WTC11 (cell line): ENCODE measurements around the gene PCDHGA4. TPM values are rescaled to one million over a fixed set of nuclear protein-coding genes. Genes with fewer than 3 reads are reported as not detected.

Experiments
- ATAC-seq: fragments of 200-7000 bp; cut with Tn5 transposase; 2 replicates; pipeline ENCODE4 v1.10.0; 2021; ENCODE audit warnings: mild to moderate bottlenecking, moderate library complexity
- CTCF ChIA-PET: fragments of 300-600 bp; sonication (Branson Sonifier 250); formaldehyde crosslinking; loops from one replicate; lab custom pipeline; 2021; ENCODE audit warnings: antibody characterized with exemption; lab: Charles Lee
- POLR2A ChIA-PET: fragments of 350-600 bp; sonication (Branson Sonifier 250); formaldehyde crosslinking; loops from one replicate; lab custom pipeline; 2021; ENCODE audit warnings: antibody characterized with exemption; lab: Charles Lee
- DNase-seq: peaks from one replicate; pipeline ENCODE4 v3.0.0; 2021; ENCODE audit warnings: low spot score
- H3K27ac Mint-ChIP-seq: 2 replicates; pipeline ENCODE4 v1.8.0; 2021; ENCODE audit warnings: mixed read lengths
- H3K27me3 Mint-ChIP-seq: 2 replicates; pipeline ENCODE4 v1.8.0; 2021; ENCODE audit warnings: low read depth, mild to moderate bottlenecking, moderate library complexity, mixed read lengths
- H3K36me3 Mint-ChIP-seq: 2 replicates; pipeline ENCODE4 v1.8.0; 2021; ENCODE audit warnings: mixed read lengths
- H3K4me1 Mint-ChIP-seq: 2 replicates; pipeline ENCODE4 v1.8.0; 2022; ENCODE audit warnings: mixed read lengths
- H3K4me3 Mint-ChIP-seq: 2 replicates; pipeline ENCODE4 v1.8.0; 2021; ENCODE audit warnings: mild to moderate bottlenecking, moderate library complexity, mixed read lengths
- H3K9me3 Mint-ChIP-seq: 2 replicates; pipeline ENCODE4 v1.8.0; 2021; ENCODE audit warnings: mixed read lengths
- CREM ChIP-seq: sonication (generic); formaldehyde crosslinking; IDR thresholded peaks from 2 replicates; pipeline ENCODE4 v1.8.1; 2022; ENCODE audit warnings: mild to moderate bottlenecking, missing genetic modification reagents, moderate library complexity
- NFYB ChIP-seq: sonication (generic); formaldehyde crosslinking; conservative IDR thresholded peaks from 2 replicates; pipeline ENCODE4 v1.8.0; 2022; ENCODE audit warnings: low read depth, missing genetic modification reagents
- TEAD1 ChIP-seq: sonication (generic); formaldehyde crosslinking; IDR thresholded peaks from 2 replicates; pipeline ENCODE4 v1.8.0; 2022; ENCODE audit warnings: mild to moderate bottlenecking, missing genetic modification reagents
- ZBTB21 ChIP-seq: sonication (generic); formaldehyde crosslinking; IDR thresholded peaks from 2 replicates; pipeline ENCODE4 v1.8.1; 2023; ENCODE audit warnings: mild to moderate bottlenecking, missing genetic modification reagents, borderline replicate concordance
- ZNF219 ChIP-seq: sonication (generic); formaldehyde crosslinking; IDR thresholded peaks from 2 replicates; pipeline ENCODE4 v1.8.0; 2023; ENCODE audit warnings: missing genetic modification reagents, mild to moderate bottlenecking, borderline replicate concordance
- total RNA-seq: library from RNA; stranded (reverse); gene quantifications from 3 replicates; pipeline ENCODE4 v1.2.3, GENCODE V29; 2021
- TF ChIP-seq, protein P1 (sequence below): sonication (generic); formaldehyde crosslinking; IDR thresholded peaks from 2 replicates; pipeline ENCODE4 v1.8.1; 2022; ENCODE audit warnings: mild to moderate bottlenecking, missing genetic modification reagents, moderate library complexity, borderline replicate concordance
- TF ChIP-seq, protein P2 (sequence below): fragments of 250-450 bp; sonication (Bioruptor Pico); IDR thresholded peaks from 2 replicates; pipeline ENCODE4 v1.9.0; 2021; ENCODE audit warnings: mild to moderate bottlenecking
- TF ChIP-seq, protein P3 (sequence below): sonication (generic); formaldehyde crosslinking; IDR thresholded peaks from 2 replicates; pipeline ENCODE4 v1.8.1; 2022; ENCODE audit warnings: mild to moderate bottlenecking, moderate library complexity, missing genetic modification reagents
- TF ChIP-seq, protein P4 (sequence below): fragments of 200-600 bp; IDR thresholded peaks from 2 replicates; pipeline ENCODE4 v1.8.0; 2022; ENCODE audit warnings: antibody characterized with exemption
- TF ChIP-seq, protein P5 (sequence below): sonication (generic); formaldehyde crosslinking; IDR thresholded peaks from 2 replicates; pipeline ENCODE4 v1.8.0; 2022; ENCODE audit warnings: missing genetic modification reagents
- TF ChIP-seq, protein P6 (sequence below): fragments of 250-450 bp; sonication (Bioruptor Pico); IDR thresholded peaks from 2 replicates; pipeline ENCODE4 v1.8.0; 2021; ENCODE audit warnings: mild to moderate bottlenecking

Gene PCDHGA4
- total RNA-seq, 1 experiment from 2014 or later = 3.5 TPM

DNA sequence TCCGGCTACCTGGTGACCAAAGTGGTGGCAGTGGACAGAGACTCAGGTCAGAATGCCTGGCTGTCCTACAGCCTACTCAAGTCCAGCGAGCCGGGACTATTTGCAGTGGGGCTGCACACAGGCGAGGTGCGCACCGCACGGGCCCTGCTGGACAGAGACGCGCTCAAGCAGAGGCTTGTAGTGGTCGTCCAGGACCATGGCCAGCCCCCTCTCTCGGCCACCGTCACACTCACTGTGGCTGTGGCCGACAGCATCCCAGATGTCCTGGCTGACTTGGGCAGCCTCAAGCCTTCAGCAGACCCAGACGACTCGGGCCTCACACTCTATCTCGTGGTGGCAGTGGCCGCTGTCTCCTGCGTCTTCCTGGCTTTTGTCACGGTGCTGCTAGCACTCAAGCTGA is 2.1 kb downstream of the PCDHGA4 start:
- H3K27me3 Mint-ChIP-seq = peaks cover 19% of the 10 kb centered on the region
- H3K4me3 Mint-ChIP-seq = no peak overlapping the region
- no peak for ATAC-seq
- ChIA-PET CTCF (interaction anchor here (1.0 to 1.3 kb wide), 2 partner anchors 201 to 235 kb away, joined by 3 read pairs; partner anchors contain the start of gene PCDHB4), POLR2A (no interaction called here)
- TF ChIP-seq NFYB (CRISPR knock-in tag) = no peak
- TF ChIP-seq, protein P1, sequence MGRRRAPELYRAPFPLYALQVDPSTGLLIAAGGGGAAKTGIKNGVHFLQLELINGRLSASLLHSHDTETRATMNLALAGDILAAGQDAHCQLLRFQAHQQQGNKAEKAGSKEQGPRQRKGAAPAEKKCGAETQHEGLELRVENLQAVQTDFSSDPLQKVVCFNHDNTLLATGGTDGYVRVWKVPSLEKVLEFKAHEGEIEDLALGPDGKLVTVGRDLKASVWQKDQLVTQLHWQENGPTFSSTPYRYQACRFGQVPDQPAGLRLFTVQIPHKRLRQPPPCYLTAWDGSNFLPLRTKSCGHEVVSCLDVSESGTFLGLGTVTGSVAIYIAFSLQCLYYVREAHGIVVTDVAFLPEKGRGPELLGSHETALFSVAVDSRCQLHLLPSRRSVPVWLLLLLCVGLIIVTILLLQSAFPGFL (CRISPR knock-in tag) = no peak
- no peak for TF ChIP-seq CREM (CRISPR knock-in tag)
- TF ChIP-seq, protein P2, sequence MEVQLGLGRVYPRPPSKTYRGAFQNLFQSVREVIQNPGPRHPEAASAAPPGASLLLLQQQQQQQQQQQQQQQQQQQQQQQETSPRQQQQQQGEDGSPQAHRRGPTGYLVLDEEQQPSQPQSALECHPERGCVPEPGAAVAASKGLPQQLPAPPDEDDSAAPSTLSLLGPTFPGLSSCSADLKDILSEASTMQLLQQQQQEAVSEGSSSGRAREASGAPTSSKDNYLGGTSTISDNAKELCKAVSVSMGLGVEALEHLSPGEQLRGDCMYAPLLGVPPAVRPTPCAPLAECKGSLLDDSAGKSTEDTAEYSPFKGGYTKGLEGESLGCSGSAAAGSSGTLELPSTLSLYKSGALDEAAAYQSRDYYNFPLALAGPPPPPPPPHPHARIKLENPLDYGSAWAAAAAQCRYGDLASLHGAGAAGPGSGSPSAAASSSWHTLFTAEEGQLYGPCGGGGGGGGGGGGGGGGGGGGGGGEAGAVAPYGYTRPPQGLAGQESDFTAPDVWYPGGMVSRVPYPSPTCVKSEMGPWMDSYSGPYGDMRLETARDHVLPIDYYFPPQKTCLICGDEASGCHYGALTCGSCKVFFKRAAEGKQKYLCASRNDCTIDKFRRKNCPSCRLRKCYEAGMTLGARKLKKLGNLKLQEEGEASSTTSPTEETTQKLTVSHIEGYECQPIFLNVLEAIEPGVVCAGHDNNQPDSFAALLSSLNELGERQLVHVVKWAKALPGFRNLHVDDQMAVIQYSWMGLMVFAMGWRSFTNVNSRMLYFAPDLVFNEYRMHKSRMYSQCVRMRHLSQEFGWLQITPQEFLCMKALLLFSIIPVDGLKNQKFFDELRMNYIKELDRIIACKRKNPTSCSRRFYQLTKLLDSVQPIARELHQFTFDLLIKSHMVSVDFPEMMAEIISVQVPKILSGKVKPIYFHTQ (CRISPR knock-in tag) = no peak
- TF ChIP-seq TEAD1 (CRISPR knock-in tag) = no peak
- TF ChIP-seq, protein P3, sequence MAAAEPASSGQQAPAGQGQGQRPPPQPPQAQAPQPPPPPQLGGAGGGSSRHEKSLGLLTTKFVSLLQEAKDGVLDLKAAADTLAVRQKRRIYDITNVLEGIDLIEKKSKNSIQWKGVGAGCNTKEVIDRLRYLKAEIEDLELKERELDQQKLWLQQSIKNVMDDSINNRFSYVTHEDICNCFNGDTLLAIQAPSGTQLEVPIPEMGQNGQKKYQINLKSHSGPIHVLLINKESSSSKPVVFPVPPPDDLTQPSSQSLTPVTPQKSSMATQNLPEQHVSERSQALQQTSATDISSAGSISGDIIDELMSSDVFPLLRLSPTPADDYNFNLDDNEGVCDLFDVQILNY (CRISPR knock-in tag) = no peak
- no peak for TF ChIP-seq ZNF219 (CRISPR knock-in tag)
- no peak for DNase-seq
- H3K4me1 Mint-ChIP-seq = peaks cover 8% of the 10 kb centered on the region
- H3K36me3 Mint-ChIP-seq = peaks cover 62% of the 10 kb centered on the region
- peaks cover 57% of the 10 kb centered on the region for H3K9me3 Mint-ChIP-seq
- H3K27ac Mint-ChIP-seq = no peak overlapping the region

DNA sequence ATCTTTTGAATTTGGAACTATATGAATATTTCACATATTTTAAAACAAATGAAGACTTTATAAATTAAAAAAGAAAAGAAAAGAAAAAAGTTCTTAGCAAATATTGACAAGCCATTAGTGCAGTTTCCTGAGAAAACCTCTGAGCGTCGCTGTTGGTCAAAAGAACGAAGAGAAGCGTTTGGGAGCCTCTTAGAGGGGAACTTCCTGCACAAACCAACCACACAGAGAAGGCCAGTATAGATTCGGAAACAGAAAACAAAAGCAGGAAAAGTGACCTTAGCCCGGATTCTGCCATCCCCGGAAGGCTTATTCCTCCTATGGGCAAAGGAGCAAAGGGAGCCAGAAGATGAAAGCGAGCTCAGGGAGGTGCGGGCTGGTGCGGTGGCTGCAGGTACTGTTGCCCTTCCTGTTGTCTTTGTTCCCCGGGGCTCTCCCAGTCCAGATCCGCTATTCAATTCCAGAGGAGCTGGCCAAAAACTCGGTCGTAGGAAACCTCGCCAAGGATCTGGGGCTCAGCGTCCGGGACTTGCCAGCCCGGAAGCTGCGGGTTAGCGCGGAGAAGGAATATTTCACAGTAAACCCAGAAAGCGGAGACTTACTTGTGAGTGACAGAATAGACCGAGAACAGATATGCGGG is 5.1 kb downstream of the PCDHGA4 start, which contains the start of gene PCDHGB2:
TSS of gene PCDHGB2 (plus strand) at position 205 of the 637 bp plus-strand sequence. CDS start at position 347, 142 bp downstream.
- CTCF ChIA-PET = interaction anchor here (0.6 to 1.6 kb wide), 27 partner anchors 9 to 207 kb away, joined by 3 to 16 read pairs (median 5); partner anchors contain the start of genes PCDHB10, PCDHB14, PCDHB15 and PCDHB16
- Mint-ChIP-seq H3K9me3 (peaks cover 62% of the 10 kb centered on the region), H3K4me3 (peak within 1 kb of the TSS; percentile 60), H3K4me1 (peaks cover 27% of the 10 kb centered on the region), H3K27me3 (peaks cover 22% of the 10 kb centered on the region; the same call in 1 of the 2 replicates), H3K36me3 (peaks cover 68% of the 10 kb centered on the region), H3K27ac (peak within 1 kb of the TSS; percentile 96)
- peak; percentile 46 for DNase-seq
- POLR2A ChIA-PET = no interaction called here
- TF ChIP-seq, protein P4, sequence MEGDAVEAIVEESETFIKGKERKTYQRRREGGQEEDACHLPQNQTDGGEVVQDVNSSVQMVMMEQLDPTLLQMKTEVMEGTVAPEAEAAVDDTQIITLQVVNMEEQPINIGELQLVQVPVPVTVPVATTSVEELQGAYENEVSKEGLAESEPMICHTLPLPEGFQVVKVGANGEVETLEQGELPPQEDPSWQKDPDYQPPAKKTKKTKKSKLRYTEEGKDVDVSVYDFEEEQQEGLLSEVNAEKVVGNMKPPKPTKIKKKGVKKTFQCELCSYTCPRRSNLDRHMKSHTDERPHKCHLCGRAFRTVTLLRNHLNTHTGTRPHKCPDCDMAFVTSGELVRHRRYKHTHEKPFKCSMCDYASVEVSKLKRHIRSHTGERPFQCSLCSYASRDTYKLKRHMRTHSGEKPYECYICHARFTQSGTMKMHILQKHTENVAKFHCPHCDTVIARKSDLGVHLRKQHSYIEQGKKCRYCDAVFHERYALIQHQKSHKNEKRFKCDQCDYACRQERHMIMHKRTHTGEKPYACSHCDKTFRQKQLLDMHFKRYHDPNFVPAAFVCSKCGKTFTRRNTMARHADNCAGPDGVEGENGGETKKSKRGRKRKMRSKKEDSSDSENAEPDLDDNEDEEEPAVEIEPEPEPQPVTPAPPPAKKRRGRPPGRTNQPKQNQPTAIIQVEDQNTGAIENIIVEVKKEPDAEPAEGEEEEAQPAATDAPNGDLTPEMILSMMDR = peak; percentile 65
- no peak for TF ChIP-seq ZBTB21 (CRISPR knock-in tag)
- TF ChIP-seq, protein P5, sequence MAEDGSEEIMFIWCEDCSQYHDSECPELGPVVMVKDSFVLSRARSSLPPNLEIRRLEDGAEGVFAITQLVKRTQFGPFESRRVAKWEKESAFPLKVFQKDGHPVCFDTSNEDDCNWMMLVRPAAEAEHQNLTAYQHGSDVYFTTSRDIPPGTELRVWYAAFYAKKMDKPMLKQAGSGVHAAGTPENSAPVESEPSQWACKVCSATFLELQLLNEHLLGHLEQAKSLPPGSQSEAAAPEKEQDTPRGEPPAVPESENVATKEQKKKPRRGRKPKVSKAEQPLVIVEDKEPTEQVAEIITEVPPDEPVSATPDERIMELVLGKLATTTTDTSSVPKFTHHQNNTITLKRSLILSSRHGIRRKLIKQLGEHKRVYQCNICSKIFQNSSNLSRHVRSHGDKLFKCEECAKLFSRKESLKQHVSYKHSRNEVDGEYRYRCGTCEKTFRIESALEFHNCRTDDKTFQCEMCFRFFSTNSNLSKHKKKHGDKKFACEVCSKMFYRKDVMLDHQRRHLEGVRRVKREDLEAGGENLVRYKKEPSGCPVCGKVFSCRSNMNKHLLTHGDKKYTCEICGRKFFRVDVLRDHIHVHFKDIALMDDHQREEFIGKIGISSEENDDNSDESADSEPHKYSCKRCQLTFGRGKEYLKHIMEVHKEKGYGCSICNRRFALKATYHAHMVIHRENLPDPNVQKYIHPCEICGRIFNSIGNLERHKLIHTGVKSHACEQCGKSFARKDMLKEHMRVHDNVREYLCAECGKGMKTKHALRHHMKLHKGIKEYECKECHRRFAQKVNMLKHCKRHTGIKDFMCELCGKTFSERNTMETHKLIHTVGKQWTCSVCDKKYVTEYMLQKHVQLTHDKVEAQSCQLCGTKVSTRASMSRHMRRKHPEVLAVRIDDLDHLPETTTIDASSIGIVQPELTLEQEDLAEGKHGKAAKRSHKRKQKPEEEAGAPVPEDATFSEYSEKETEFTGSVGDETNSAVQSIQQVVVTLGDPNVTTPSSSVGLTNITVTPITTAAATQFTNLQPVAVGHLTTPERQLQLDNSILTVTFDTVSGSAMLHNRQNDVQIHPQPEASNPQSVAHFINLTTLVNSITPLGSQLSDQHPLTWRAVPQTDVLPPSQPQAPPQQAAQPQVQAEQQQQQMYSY = peak; percentile 47; the same call in 1 of the 2 replicates
- TF ChIP-seq, protein P6, sequence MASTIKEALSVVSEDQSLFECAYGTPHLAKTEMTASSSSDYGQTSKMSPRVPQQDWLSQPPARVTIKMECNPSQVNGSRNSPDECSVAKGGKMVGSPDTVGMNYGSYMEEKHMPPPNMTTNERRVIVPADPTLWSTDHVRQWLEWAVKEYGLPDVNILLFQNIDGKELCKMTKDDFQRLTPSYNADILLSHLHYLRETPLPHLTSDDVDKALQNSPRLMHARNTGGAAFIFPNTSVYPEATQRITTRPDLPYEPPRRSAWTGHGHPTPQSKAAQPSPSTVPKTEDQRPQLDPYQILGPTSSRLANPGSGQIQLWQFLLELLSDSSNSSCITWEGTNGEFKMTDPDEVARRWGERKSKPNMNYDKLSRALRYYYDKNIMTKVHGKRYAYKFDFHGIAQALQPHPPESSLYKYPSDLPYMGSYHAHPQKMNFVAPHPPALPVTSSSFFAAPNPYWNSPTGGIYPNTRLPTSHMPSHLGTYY = no peak
- ATAC-seq = peak; percentile 83
